GM10266 (cell line): Measurements from ENCODE around the gene FOXS1.
"Not testable (repeated sequence)": the region's sequence is repeated elsewhere in the genome, so short reads cannot be mapped to it uniquely, and the experiment has no call there.

Experiments used
- DNase-seq: peaks from one replicate; pipeline ENCODE4 v3.0.0; 2012; ENCODE audit errors: extremely low spot score
- CTCF ChIP-seq: IDR thresholded peaks from 2 replicates; pipeline ENCODE4 v1.5.1; 2012; ENCODE audit warnings: mild to moderate bottlenecking, low read depth; ENCODE audit not compliant: control insufficient read depth, insufficient read depth; ENCODE audit errors: missing control alignments

FOXS1 gene

GRCh38 chr20:31833931-31834521 lies 11.4 kb downstream of the FOXS1 start:
- DNase-seq, result no peak

GRCh38 chr20:31833130-31833930 lies 12.1 kb downstream of the FOXS1 start:
- peak; percentile 81 for TF ChIP-seq CTCF
- peak; percentile 76 for DNase-seq

More at GRCh38 chr20:31833931-31834521, 11.4 kb downstream of the FOXS1 start:
- no peak for TF ChIP-seq CTCF

- TF ChIP-seq CTCF, result no peak
- DNase-seq, result no peak
These were observed 13.6 kb downstream of the FOXS1 start for GRCh38 chr20:31831771-31832306.

GRCh38 chr20:31831211-31831610 lies 14.2 kb downstream of the FOXS1 start:
- DNase-seq, result no peak
- no peak for TF ChIP-seq CTCF

DNA sequence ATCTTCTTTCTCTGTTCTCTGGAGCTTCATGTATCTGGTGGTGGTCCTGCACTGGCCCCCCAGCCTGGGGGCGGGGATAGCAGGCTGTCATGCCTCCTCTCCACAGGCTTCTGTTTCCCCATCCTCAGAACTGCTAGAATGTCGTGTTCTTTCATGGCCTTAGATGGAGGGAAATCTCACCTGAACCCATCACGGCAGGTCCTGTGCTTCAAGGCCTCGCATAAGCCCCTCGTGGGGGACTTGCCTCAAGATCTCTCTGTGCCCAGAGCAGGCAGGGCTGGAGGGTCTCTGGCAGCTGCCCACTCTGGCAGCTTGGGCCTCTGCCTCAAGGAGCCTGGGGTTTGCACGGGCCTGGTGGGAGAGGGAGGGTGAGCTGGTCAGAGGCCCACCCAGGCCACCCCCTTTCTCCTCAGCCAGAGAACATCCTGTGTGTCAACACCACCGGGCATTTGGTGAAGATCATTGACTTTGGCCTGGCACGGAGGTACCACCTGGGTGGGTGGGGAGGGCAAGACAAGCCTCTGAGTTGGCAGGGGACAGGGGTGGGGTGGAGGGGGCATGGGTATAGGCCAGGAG lies 14.9 kb downstream of the FOXS1 start:
- no peak for DNase-seq
- TF ChIP-seq CTCF, result no peak

DNA sequence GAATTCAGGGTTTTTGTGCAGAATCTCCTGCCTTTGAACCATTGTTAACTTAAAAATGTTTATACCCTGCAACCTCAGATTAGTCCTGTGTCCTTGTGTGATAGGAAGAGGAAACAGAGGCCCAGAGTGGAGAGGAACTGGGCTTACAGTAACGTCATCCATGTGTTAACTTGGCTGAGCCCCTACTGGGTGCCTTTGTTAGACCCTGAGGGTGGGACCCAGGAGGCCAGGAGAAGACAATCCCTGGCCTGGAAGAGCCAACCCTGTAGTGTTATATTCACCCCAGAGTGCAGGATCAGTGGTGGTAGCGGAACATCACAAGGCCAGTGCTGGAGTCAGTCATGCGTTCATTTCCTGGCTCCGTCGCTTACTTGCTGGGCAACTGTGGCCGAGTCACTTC lies 15.7 kb downstream of the FOXS1 start:
- no peak for TF ChIP-seq CTCF
- DNase-seq, result no peak

- DNase-seq, result not testable (repeated sequence)
These were observed 17.4 kb downstream of the FOXS1 start for GRCh38 chr20:31828016-31828415.
